Measurements from ENCODE around the gene PIEZO1. TPM values are rescaled to one million over a fixed set of nuclear protein-coding genes. Genes with fewer than 3 reads are reported as not detected.

PIEZO1 gene
- total RNA-seq, 1 experiment from 2014 or later, result 391 TPM

- BruUV-seq (replicated peaks), result no TSS peak
- H3K9me2 ChIP-seq (ENCODE audit: insufficient read depth), result no peaks in the 10 kb centered on the region
- CTCF ChIA-PET, result interaction anchor here (0.7 kb wide), 2 partner anchors 22 to 35 kb away, joined by 3 to 6 read pairs; no protein-coding TSS in a partner anchor
- intact Hi-C loops (cut with micrococcal nuclease; ENCODE audit: unreplicated experiment), result loop anchor here (5.0 kb wide), 1 partner anchor 97 kb away; the partner anchor contains the start of gene MVD
- H3K4me2 ChIP-seq, result peak overlapping the region; percentile 38; the same call in 1 of the 2 replicates
- H3K4me3 ChIP-seq, result no peak overlapping the region
- no peaks in the 10 kb centered on the region for H3K27me3 ChIP-seq (ENCODE audit: insufficient read depth, low read depth)
- no peak overlapping the region for H3K27ac ChIP-seq
- H3K9me3 ChIP-seq (ENCODE audit: insufficient read depth, low read depth), result no peaks in the 10 kb centered on the region
- TF ChIP-seq CTCF (conservative IDR thresholded peaks at IDR 0.05), result no peak
- no peak for TF ChIP-seq EZH2 (IDR thresholded peaks at IDR 0.05; ENCODE audit: low read depth)
- peaks cover 97% of the 10 kb centered on the region for H3K4me1 ChIP-seq (replicated peaks; ENCODE audit: insufficient read depth)
- H3K79me2 ChIP-seq (ENCODE audit: low read depth), result peaks cover 69% of the 10 kb centered on the region
- no peaks in the 10 kb centered on the region for H3K36me3 ChIP-seq (ENCODE audit: low read depth)
- peaks cover 79% of the 10 kb centered on the region for H3F3A ChIP-seq (ENCODE audit: insufficient read depth, low read depth)
- DNase-seq, result peak in 1 of 2 experiments; percentile 52
- POLR2A ChIA-PET (ENCODE audit: unreplicated experiment), result interaction anchor here (0.6 to 0.7 kb wide), 5 partner anchors 10 to 718 kb away, joined by 3 to 35 read pairs (median 4); no protein-coding TSS in a partner anchor
- no peak overlapping the region for H2AFZ ChIP-seq
- peaks cover 31% of the 10 kb centered on the region for H4K20me1 ChIP-seq (ENCODE audit: insufficient read depth)
Observed at GRCh38 chr16:88759245-88759975, 25.6 kb downstream of the PIEZO1 start.

GRCh38 chr16:88758944-88759244 lies 26.1 kb downstream of the PIEZO1 start:
- Histone ChIP-seq H3K79me2 (ENCODE audit: low read depth) (peaks cover 69% of the 10 kb centered on the region), H3K4me2 (peak overlapping the region; percentile 38), H3F3A (ENCODE audit: insufficient read depth, low read depth) (peaks cover 78% of the 10 kb centered on the region), H4K20me1 (ENCODE audit: insufficient read depth) (peaks cover 34% of the 10 kb centered on the region), H3K4me3 (no peak overlapping the region), H3K4me1 (replicated peaks; ENCODE audit: insufficient read depth) (peaks cover 97% of the 10 kb centered on the region), H3K36me3 (ENCODE audit: low read depth) (no peaks in the 10 kb centered on the region), H2AFZ (no peak overlapping the region), H3K9me2 (ENCODE audit: insufficient read depth) (no peaks in the 10 kb centered on the region), H3K27ac (no peak overlapping the region), H3K27me3 (ENCODE audit: insufficient read depth, low read depth) (no peaks in the 10 kb centered on the region), H3K9me3 (ENCODE audit: insufficient read depth, low read depth) (no peaks in the 10 kb centered on the region)
- ChIA-PET POLR2A (ENCODE audit: unreplicated experiment) (interaction anchor here (0.6 to 1.1 kb wide), 4 partner anchors 11 to 50 kb away, joined by 3 to 4 read pairs (median 4); no protein-coding TSS in a partner anchor), CTCF (interaction anchor here (0.7 to 1.3 kb wide), 2 partner anchors 21 to 35 kb away, joined by 3 to 6 read pairs; no protein-coding TSS in a partner anchor)
- intact Hi-C loops (cut with micrococcal nuclease; ENCODE audit: unreplicated experiment), result loop anchor here (5.0 kb wide), 1 partner anchor 97 kb away; the partner anchor contains the start of gene MVD
- TF ChIP-seq EZH2 (IDR thresholded peaks at IDR 0.05; ENCODE audit: low read depth), result no peak
- TF ChIP-seq CTCF (conservative IDR thresholded peaks at IDR 0.05), result no peak
- no TSS peak for BruUV-seq (replicated peaks)
- no peak for DNase-seq

GRCh38 chr16:88758227-88758943 lies 26.6 kb downstream of the PIEZO1 start:
- Histone ChIP-seq H3K9me3 (ENCODE audit: insufficient read depth, low read depth) (no peaks in the 10 kb centered on the region), H3K27ac (no peak overlapping the region), H2AFZ (no peak overlapping the region), H4K20me1 (ENCODE audit: insufficient read depth) (peaks cover 36% of the 10 kb centered on the region), H3K79me2 (ENCODE audit: low read depth) (peaks cover 72% of the 10 kb centered on the region), H3K9me2 (ENCODE audit: insufficient read depth) (no peaks in the 10 kb centered on the region), H3F3A (ENCODE audit: insufficient read depth, low read depth) (peaks cover 73% of the 10 kb centered on the region), H3K4me3 (no peak overlapping the region), H3K4me1 (replicated peaks; ENCODE audit: insufficient read depth) (peaks cover 93% of the 10 kb centered on the region), H3K36me3 (ENCODE audit: low read depth) (no peaks in the 10 kb centered on the region), H3K27me3 (ENCODE audit: insufficient read depth, low read depth) (no peaks in the 10 kb centered on the region), H3K4me2 (peak overlapping the region; percentile 38)
- intact Hi-C loops (cut with micrococcal nuclease; ENCODE audit: unreplicated experiment), result loop anchor here (5.0 kb wide), 1 partner anchor 96 kb away; the partner anchor contains the start of gene MVD
- ChIA-PET POLR2A (ENCODE audit: unreplicated experiment) (interaction anchor here (0.6 to 1.1 kb wide), 4 partner anchors 9 to 51 kb away, joined by 3 to 4 read pairs (median 3); no protein-coding TSS in a partner anchor), CTCF (interaction anchor here (0.9 to 1.3 kb wide), 3 partner anchors 12 to 21 kb away, joined by 3 to 10 read pairs (median 3); no protein-coding TSS in a partner anchor)
- no TSS peak for BruUV-seq (replicated peaks)
- no peak for TF ChIP-seq EZH2 (IDR thresholded peaks at IDR 0.05; ENCODE audit: low read depth)
- no peak for TF ChIP-seq CTCF (conservative IDR thresholded peaks at IDR 0.05)
- DNase-seq, result peak; percentile 63 to 74

Data from PC-9 (cell line).